ENCODE measurements around the gene ATF3. TPM values are rescaled to one million over a fixed set of nuclear protein-coding genes. Genes with fewer than 3 reads are reported as not detected.

Gene ATF3
- total RNA-seq, 2 donors from 2014 or later: 6.0 to 14.8 TPM

DNA sequence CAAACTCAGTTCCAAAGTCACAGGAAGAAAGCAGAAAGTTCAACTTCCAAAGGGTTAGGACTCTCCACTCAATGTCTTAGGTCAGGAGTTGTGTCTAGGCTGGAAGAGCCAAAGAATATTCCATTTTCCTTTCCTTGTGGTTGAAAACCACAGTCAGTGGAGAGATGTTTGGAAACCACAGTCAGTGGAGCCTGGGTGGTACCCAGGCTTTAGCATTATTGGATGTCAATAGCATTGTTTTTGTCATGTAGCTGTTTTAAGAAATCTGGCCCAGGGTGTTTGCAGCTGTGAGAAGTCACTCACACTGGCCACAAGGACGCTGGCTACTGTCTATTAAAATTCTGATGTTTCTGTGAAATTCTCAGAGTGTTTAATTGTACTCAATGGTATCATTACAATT lies 11.7 kb downstream of the ATF3 start:
- H3K4me3 ChIP-seq: no peak overlapping the region
- no peaks in the 10 kb centered on the region for H3K27me3 ChIP-seq (replicated peaks; ENCODE audit: insufficient read depth)
- WGBS: 100% methylated on average over 1 of the region's 1 CpG
- no peaks in the 10 kb centered on the region for H3K4me1 ChIP-seq (replicated peaks)
- no peak for DNase-seq (ENCODE audit: low spot score)
- intact Hi-C loops (cut with DNase I): no loop called here
- TF ChIP-seq POLR2AphosphoS5 (IDR thresholded peaks at IDR 0.05) (no peak), CTCF (IDR thresholded peaks at IDR 0.05) (no peak), POLR2A (IDR thresholded peaks at IDR 0.05) (no peak)
- H3K9me3 ChIP-seq: no peaks in the 10 kb centered on the region
- no peaks in the 10 kb centered on the region for H3K36me3 ChIP-seq
- no peak overlapping the region for H3K27ac ChIP-seq

GRCh38 chr1:212621043-212621948 lies 12.7 kb downstream of the ATF3 start:
- no peak for DNase-seq (ENCODE audit: low spot score)

GRCh38 chr1:212621949-212622305 lies 13.4 kb downstream of the ATF3 start:
- Histone ChIP-seq H3K4me3 (no peak overlapping the region), H3K27ac (no peak overlapping the region), H3K36me3 (no peaks in the 10 kb centered on the region), H3K4me1 (replicated peaks) (no peaks in the 10 kb centered on the region), H3K9me3 (no peaks in the 10 kb centered on the region), H3K27me3 (replicated peaks; ENCODE audit: insufficient read depth) (no peaks in the 10 kb centered on the region)
- DNase-seq (ENCODE audit: low spot score): no peak
- TF ChIP-seq CTCF (IDR thresholded peaks at IDR 0.05) (no peak), POLR2A (IDR thresholded peaks at IDR 0.05) (no peak), POLR2AphosphoS5 (IDR thresholded peaks at IDR 0.05) (no peak)
- 56% methylated on average over 1 of the region's 1 CpG for WGBS
- intact Hi-C loops (cut with DNase I): no loop called here

More at GRCh38 chr1:212621043-212621948, 12.7 kb downstream of the ATF3 start:
- H3K36me3 ChIP-seq: no peaks in the 10 kb centered on the region
- intact Hi-C loops (cut with DNase I): no loop called here
- no peak overlapping the region for H3K27ac ChIP-seq
- no peak overlapping the region for H3K4me3 ChIP-seq
- no peaks in the 10 kb centered on the region for H3K4me1 ChIP-seq (replicated peaks)
- H3K27me3 ChIP-seq (replicated peaks; ENCODE audit: insufficient read depth): no peaks in the 10 kb centered on the region
- 84% methylated on average over 10 of the region's 10 CpGs for WGBS
- H3K9me3 ChIP-seq: no peaks in the 10 kb centered on the region
- no peak for TF ChIP-seq POLR2AphosphoS5 (IDR thresholded peaks at IDR 0.05)
- TF ChIP-seq CTCF (IDR thresholded peaks at IDR 0.05): no peak
- no peak for TF ChIP-seq POLR2A (IDR thresholded peaks at IDR 0.05)

GRCh38 chr1:212622467-212622866 lies 13.9 kb downstream of the ATF3 start:
- no peak overlapping the region for H3K4me3 ChIP-seq
- intact Hi-C loops (cut with DNase I): no loop called here
- H3K27me3 ChIP-seq (replicated peaks; ENCODE audit: insufficient read depth): no peaks in the 10 kb centered on the region
- TF ChIP-seq CTCF (IDR thresholded peaks at IDR 0.05): no peak
- no peak for TF ChIP-seq POLR2A (IDR thresholded peaks at IDR 0.05)
- no peak for TF ChIP-seq POLR2AphosphoS5 (IDR thresholded peaks at IDR 0.05)
- H3K9me3 ChIP-seq: no peaks in the 10 kb centered on the region
- no peak for DNase-seq (ENCODE audit: low spot score)
- H3K27ac ChIP-seq: no peak overlapping the region
- no peaks in the 10 kb centered on the region for H3K4me1 ChIP-seq (replicated peaks)
- WGBS: 93% methylated on average over 3 of the region's 3 CpGs
- H3K36me3 ChIP-seq: no peaks in the 10 kb centered on the region

- Histone ChIP-seq H3K4me3 (no peak overlapping the region), H3K9me3 (no peaks in the 10 kb centered on the region), H3K36me3 (no peaks in the 10 kb centered on the region), H3K27ac (no peak overlapping the region), H3K4me1 (replicated peaks) (no peaks in the 10 kb centered on the region), H3K27me3 (replicated peaks; ENCODE audit: insufficient read depth) (no peaks in the 10 kb centered on the region)
- TF ChIP-seq POLR2A (IDR thresholded peaks at IDR 0.05): no peak
- no peak for TF ChIP-seq CTCF (IDR thresholded peaks at IDR 0.05)
- TF ChIP-seq POLR2AphosphoS5 (IDR thresholded peaks at IDR 0.05): no peak
- no peak for DNase-seq (ENCODE audit: low spot score)
- WGBS: 91% methylated on average over 4 of the region's 4 CpGs
- intact Hi-C loops (cut with DNase I): no loop called here
Measured at GRCh38 chr1:212622906-212623305, 14.3 kb downstream of the ATF3 start.
